Suprapubic skin (tissue), 4 donors: ENCODE data around the gene SNTA1. TPM values are rescaled to one million over a fixed set of nuclear protein-coding genes. Genes with fewer than 3 reads are reported as not detected.
"Not testable (repeated sequence)": the region's sequence is repeated elsewhere in the genome, so short reads cannot be mapped to it uniquely, and the experiment has no call there.

ENCODE experiments used
- DNase-seq, 2 donors: peaks; one replicate each; pipeline ENCODE4 v3.0.0-alpha.2; 2019; ENCODE audit warnings: low spot score in 2 of 2
- H3K27ac ChIP-seq: fragments of 200-600 bp; sonication (generic); one replicate; pipeline ENCODE4 v1.5.1; 2019
- H3K27me3 ChIP-seq: fragments of 200-600 bp; sonication (generic); one replicate; pipeline ENCODE4 v1.5.1; 2019
- H3K36me3 ChIP-seq: fragments of 200-600 bp; sonication (generic); one replicate; pipeline ENCODE4 v1.5.1; 2019
- H3K4me1 ChIP-seq: fragments of 200-600 bp; sonication (generic); one replicate; pipeline ENCODE4 v1.5.1; 2019
- H3K4me3 ChIP-seq: fragments of 200-600 bp; sonication (generic); one replicate; pipeline ENCODE4 v1.5.1; 2019; ENCODE audit warnings: mild to moderate bottlenecking
- H3K9me3 ChIP-seq: fragments of 200-600 bp; sonication (generic); one replicate; pipeline ENCODE4 v1.5.1; 2019
- EP300 ChIP-seq: sonication (generic); formaldehyde crosslinking; IDR thresholded peaks from one replicate; pipeline ENCODE4 v1.6.1; 2017; ENCODE audit warnings: antibody characterized with exemption
- POLR2A ChIP-seq, 2 donors: fragments of 450-650 bp; IDR thresholded peaks; one replicate each; pipeline ENCODE4 v1.6.1; 2017; ENCODE audit warnings: antibody characterized with exemption in 2 of 2, mild to moderate bottlenecking in 2 of 2, moderate library complexity in 2 of 2
- POLR2AphosphoS5 ChIP-seq, 3 donors: sonication (generic); formaldehyde crosslinking; IDR thresholded peaks; one replicate each; pipeline ENCODE4 v1.6.1; 2017; ENCODE audit warnings: antibody characterized with exemption in 3 of 3
- WGBS: methylation state at CpG from one replicate; pipeline ENCODE4 v1.1.5; 2018; 5-methylcytosine and 5-hydroxymethylcytosine counted together
- total RNA-seq, 4 donors: library from RNA; depleted of rRNA; stranded (reverse); fragments of >200 nt; gene quantifications; one replicate each; pipeline ENCODE4 v1.1.0, GENCODE V29; 2016
- TF ChIP-seq, protein P1 (sequence below), 2 donors: fragments of 200-600 bp in 1 of 2; fragments of 450-650 bp in 1 of 2; sonication (generic) in 1 of 2; IDR thresholded peaks; one replicate each; pipeline ENCODE4 v1.5.1; 2016 to 2019; ENCODE audit warnings: antibody characterized with exemption in 2 of 2, mild to moderate bottlenecking in 1 of 2, moderate library complexity in 1 of 2

The SNTA1 gene
- total RNA-seq, 4 donors from 2014 or later = 8.1 to 20.0 (median 14.1) TPM

DNA sequence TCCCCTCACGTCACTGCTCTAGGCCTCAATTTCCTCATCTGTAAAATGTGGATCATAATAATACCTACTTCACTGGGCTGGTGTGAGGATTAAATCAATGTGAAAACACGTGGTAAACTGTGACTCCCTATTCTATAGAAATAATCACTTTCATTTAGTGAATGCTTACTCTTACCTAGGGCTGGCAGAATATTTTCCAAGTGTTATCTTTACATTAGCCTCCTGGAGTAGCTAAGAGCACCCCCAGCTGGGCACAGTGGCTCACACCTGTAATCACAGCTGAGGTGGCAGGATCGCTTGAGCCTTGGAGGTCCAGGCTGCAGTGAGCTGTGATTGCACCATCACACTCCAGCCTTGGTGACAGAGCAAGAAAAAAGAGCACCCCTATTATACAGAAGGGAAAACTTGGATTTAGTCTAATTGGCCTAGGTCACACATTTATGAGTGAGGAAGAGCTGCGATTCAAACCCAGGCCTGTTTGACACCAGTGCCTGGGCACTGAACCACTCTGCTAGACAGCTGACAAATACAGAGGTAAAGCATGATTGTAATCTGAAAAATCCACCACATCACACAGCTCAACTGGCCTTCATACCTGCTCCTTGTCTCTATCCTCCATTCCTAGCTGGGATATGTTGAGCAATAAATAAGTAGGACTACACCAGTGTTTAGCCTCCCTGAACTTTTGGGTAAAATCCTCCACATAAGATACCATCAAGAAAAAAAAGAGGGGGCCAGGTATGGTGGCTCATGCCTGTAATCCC, 1.4 kb upstream of the SNTA1 start:
- Histone ChIP-seq H3K36me3 (no peaks in the 10 kb centered on the region), H3K27ac (no peak overlapping the region), H3K4me3 (no peak overlapping the region), H3K27me3 (no peaks in the 10 kb centered on the region), H3K9me3 (no peaks in the 10 kb centered on the region), H3K4me1 (peaks cover 17% of the 10 kb centered on the region)
- no peak for DNase-seq
- TF ChIP-seq POLR2AphosphoS5 (IDR thresholded peaks at IDR 0.05) (no peak), EP300 (no peak), POLR2A (IDR thresholded peaks at IDR 0.05) (no peak)
- TF ChIP-seq, protein P1, sequence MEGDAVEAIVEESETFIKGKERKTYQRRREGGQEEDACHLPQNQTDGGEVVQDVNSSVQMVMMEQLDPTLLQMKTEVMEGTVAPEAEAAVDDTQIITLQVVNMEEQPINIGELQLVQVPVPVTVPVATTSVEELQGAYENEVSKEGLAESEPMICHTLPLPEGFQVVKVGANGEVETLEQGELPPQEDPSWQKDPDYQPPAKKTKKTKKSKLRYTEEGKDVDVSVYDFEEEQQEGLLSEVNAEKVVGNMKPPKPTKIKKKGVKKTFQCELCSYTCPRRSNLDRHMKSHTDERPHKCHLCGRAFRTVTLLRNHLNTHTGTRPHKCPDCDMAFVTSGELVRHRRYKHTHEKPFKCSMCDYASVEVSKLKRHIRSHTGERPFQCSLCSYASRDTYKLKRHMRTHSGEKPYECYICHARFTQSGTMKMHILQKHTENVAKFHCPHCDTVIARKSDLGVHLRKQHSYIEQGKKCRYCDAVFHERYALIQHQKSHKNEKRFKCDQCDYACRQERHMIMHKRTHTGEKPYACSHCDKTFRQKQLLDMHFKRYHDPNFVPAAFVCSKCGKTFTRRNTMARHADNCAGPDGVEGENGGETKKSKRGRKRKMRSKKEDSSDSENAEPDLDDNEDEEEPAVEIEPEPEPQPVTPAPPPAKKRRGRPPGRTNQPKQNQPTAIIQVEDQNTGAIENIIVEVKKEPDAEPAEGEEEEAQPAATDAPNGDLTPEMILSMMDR (IDR thresholded peaks at IDR 0.05) = no peak
- WGBS = 55% methylated on average over 4 of the region's 4 CpGs

DNA sequence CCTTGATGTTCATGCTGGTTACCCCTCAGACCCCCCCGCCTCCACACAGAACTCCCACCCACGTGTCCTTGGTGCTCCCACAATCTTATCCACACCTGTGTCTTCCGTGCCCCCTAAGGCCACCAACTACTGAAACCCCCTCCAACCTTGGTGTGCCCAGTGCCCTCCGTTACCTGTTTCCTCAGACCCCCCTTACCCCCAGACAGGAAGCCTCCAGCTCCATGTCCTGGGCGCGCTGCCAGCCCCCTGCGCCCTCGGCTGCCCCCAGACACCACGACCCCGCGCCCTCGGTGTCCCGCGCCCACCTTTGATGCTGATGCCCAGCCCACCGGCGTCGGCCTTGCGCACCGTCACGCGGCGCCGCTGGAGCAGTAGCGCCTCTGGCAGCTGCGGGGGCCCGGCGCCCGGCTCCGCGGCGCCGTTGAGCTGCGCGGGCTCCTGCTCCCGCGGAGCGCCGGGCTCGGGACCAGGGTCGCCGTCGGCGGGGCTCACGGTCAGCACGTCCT, 504 bp downstream of the SNTA1 start:
- 6% methylated on average over 22 of the region's 45 CpGs for WGBS
- Histone ChIP-seq H3K27me3 (no peaks in the 10 kb centered on the region), H3K4me3 (peak overlapping the region; percentile 74), H3K36me3 (no peaks in the 10 kb centered on the region), H3K4me1 (peaks cover 17% of the 10 kb centered on the region), H3K9me3 (no peaks in the 10 kb centered on the region), H3K27ac (peak overlapping the region; percentile 81)
- DNase-seq = peak in 1 of 2 donors; percentile 76
- no peak for TF ChIP-seq POLR2A (IDR thresholded peaks at IDR 0.05)
- TF ChIP-seq EP300 = no peak
- no peak for TF ChIP-seq POLR2AphosphoS5 (IDR thresholded peaks at IDR 0.05)
- TF ChIP-seq, protein P1 (IDR thresholded peaks at IDR 0.05) = no peak

DNA sequence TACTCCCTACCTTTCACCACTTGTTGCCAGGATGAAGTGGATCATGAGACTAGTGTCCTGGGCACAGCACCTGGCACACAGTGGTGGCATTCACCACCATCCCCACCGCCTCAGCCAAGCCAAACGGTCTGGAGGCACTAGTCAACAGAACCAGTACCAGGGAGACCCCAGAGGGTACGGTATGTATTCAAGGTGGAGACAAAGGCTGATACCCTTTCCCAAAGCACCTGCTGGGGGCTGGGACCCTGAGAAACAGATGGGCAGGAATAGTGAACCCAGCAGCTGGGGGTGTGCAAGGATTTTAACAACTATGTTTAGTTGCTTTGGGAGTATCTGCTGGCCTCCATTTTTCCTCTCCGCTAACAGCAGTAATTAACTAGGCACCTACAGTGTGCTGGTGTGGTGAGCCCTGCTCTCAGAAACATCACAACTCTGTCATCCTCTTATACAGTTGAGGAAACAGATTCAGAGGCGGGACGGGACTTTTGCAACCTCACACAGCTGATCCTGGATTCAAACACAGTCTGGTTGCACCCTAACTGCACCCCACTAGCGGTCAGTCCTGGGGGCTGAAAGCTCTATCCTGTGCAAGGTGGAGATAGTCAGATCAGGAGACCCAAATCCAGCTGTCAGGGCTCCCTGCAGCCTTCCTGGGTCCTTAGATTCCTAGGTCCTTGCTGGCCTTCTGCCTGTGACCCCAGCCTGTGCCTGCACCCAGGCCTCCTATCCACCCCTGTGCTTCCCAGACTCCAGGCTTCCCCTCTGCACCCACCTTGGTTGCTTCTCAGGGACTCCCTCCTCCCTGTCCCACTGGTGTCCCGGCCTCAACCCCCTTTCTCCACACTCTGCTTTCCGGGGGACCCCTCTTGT, 1.2 kb downstream of the SNTA1 start:
- WGBS = 84% methylated on average over 7 of the region's 9 CpGs
- DNase-seq = no peak
- peak overlapping the region; percentile 81 for H3K27ac ChIP-seq

DNA sequence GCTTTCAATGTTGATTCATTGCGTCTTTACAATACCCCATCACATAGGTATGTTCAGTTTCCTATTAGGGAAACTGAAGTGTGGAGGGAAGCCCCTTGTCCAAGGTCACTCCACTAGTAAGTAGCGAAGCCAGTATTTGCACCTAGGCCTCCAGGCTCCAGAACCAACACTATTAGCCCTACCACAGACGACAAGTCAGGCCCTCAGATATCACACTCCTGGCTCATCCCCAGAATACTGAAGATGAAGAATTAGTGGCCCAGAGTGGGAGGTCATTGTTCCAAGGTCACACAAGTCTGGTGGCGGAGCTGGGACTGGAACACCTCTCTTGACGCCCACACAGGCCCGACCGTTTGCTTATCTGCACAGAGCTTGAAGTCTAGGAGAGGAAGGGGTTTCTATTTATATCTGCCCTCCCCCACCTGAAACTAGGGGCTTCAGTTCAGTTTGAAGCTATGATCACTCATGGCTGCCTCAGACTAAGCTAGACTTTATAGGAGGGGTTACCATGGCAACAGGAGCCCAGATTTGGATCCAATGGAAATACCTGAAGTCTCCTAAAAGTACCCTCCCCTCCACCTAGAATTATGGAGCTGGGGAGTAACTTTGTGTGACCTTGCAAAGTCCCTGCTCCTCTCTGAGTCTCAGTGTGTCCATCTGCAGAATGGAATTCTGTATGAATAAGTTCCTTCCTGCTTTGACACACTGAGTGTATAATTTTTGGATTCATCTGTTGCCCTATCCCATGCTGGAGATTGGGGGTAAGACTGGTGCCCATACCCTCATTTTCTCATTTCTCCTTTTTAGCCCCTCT, 2.2 kb downstream of the SNTA1 start:
- WGBS = 86% methylated on average over 7 of the region's 7 CpGs

More for the DNA sequence above, 1.2 kb downstream of the SNTA1 start:
- H3K4me1 ChIP-seq = peaks cover 17% of the 10 kb centered on the region
- peak overlapping the region; percentile 74 for H3K4me3 ChIP-seq
- no peaks in the 10 kb centered on the region for H3K27me3 ChIP-seq
- no peaks in the 10 kb centered on the region for H3K9me3 ChIP-seq
- TF ChIP-seq, protein P1 (IDR thresholded peaks at IDR 0.05) = no peak
- TF ChIP-seq POLR2AphosphoS5 (IDR thresholded peaks at IDR 0.05) (no peak), EP300 (no peak), POLR2A (IDR thresholded peaks at IDR 0.05) (no peak)
- no peaks in the 10 kb centered on the region for H3K36me3 ChIP-seq

DNA sequence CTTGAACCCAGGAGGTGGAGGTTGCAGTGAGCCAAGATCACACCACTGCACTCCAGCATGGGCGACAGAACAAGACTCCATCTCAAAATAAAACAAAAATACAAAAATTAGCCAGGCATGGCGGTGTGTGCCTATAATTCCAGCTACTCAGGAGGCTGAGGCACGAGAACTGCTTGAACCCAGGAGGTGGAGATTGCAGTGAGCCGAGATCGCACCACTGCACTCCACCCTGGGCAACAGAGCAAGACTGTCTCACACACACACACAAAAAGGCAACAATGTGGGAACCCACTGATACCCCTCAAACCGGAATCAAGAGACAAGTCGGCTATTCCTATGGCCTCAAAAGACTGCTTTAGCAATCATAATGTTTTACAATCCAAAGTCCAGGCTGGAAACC, 3.0 kb downstream of the SNTA1 start:
- H3K27me3 ChIP-seq, H3K9me3 ChIP-seq, H3K4me3 ChIP-seq, H3K36me3 ChIP-seq, DNase-seq, H3K27ac ChIP-seq: not testable (repeated sequence)
- H3K4me1 ChIP-seq = peaks cover 17% of the 10 kb centered on the region
- 89% methylated on average over 7 of the region's 7 CpGs for WGBS

More for the DNA sequence above, 2.2 kb downstream of the SNTA1 start:
- no peaks in the 10 kb centered on the region for H3K27me3 ChIP-seq
- TF ChIP-seq, protein P1 (IDR thresholded peaks at IDR 0.05) = no peak
- no peak for TF ChIP-seq POLR2AphosphoS5 (IDR thresholded peaks at IDR 0.05)
- no peak for TF ChIP-seq POLR2A (IDR thresholded peaks at IDR 0.05)
- TF ChIP-seq EP300 = no peak
- H3K36me3 ChIP-seq = no peaks in the 10 kb centered on the region
- no peaks in the 10 kb centered on the region for H3K9me3 ChIP-seq
- no peak overlapping the region for H3K27ac ChIP-seq
- no peak for DNase-seq
- H3K4me3 ChIP-seq = no peak overlapping the region
- H3K4me1 ChIP-seq = peaks cover 17% of the 10 kb centered on the region
